HepG2 (cell line): Measurements from ENCODE around the gene FNDC3B. TPM values are rescaled to one million over a fixed set of nuclear protein-coding genes. Genes with fewer than 3 reads are reported as not detected.

Source experiments
- ARID4A ChIP-seq: sonication (generic); formaldehyde crosslinking; IDR thresholded peaks from 2 replicates; pipeline ENCODE4 v1.5.0; 2020; ENCODE audit warnings: mild to moderate bottlenecking, missing genetic modification reagents, borderline replicate concordance
- HNF4A ChIP-seq: sonication (generic); formaldehyde crosslinking; IDR thresholded peaks from 2 replicates; pipeline ENCODE4 v1.4.0; 2020; ENCODE audit warnings: missing genetic modification reagents
- MEF2D ChIP-seq: sonication (generic); formaldehyde crosslinking; IDR thresholded peaks from 2 replicates; pipeline ENCODE4 v1.5.1; 2020; ENCODE audit warnings: mild to moderate bottlenecking, missing genetic modification reagents
- NCOA5 ChIP-seq: sonication (generic); formaldehyde crosslinking; IDR thresholded peaks from 2 replicates; pipeline ENCODE4 v1.4.0; 2020; ENCODE audit warnings: missing genetic modification reagents
- POLR2AphosphoS2 ChIP-seq: IDR thresholded peaks from 2 replicates; pipeline ENCODE4 v1.6.1; 2011; ENCODE audit warnings: low read depth, low read length, improper control_type of control experiment
- RAD51 ChIP-seq: fragments of 450-650 bp; IDR thresholded peaks from 2 replicates; pipeline ENCODE4 v1.6.1; 2016; ENCODE audit warnings: borderline replicate concordance
- RARA ChIP-seq: IDR thresholded peaks from 2 replicates; pipeline ENCODE4 v1.6.1; 2016; ENCODE audit warnings: missing genetic modification reagents, missing compliant biosample characterization
- RBM22 ChIP-seq: fragments of 200-400 bp; formaldehyde crosslinking; optimal IDR thresholded peaks from 2 replicates; pipeline ENCODE3; 2017; ENCODE audit warnings: mild to moderate bottlenecking, low read length, moderate library complexity
- RCOR2 ChIP-seq: IDR thresholded peaks from 2 replicates; pipeline ENCODE4 v1.6.1; 2016; ENCODE audit warnings: missing biosample characterization, missing genetic modification reagents
- TFAP4 ChIP-seq: sonication (generic); IDR thresholded peaks from 2 replicates; pipeline ENCODE4 v1.6.1; 2016; ENCODE audit warnings: low read depth, borderline replicate concordance
- U2AF1 ChIP-seq: fragments of 200-400 bp; formaldehyde crosslinking; optimal IDR thresholded peaks from 2 replicates; pipeline ENCODE3; 2017; ENCODE audit warnings: mild to moderate bottlenecking, low read depth, low read length
- ZBTB26 ChIP-seq: IDR thresholded peaks from 2 replicates; pipeline ENCODE4 v1.6.1; 2016; ENCODE audit warnings: missing compliant biosample characterization, missing genetic modification reagents, borderline replicate concordance
- ZNF609 ChIP-seq: sonication (generic); formaldehyde crosslinking; IDR thresholded peaks from 2 replicates; pipeline ENCODE4 v1.4.0; 2020; ENCODE audit warnings: mild to moderate bottlenecking, missing genetic modification reagents, borderline replicate concordance
- ZSCAN31 ChIP-seq: sonication (generic); formaldehyde crosslinking; IDR thresholded peaks from 2 replicates; pipeline ENCODE4 v1.5.0; 2020; ENCODE audit warnings: low read depth, mild to moderate bottlenecking, missing genetic modification reagents
- polyA plus RNA-seq, 8 experiments: library from polyadenylated mRNA; depleted of rRNA in 3 of 8; stranded (reverse) in 7 of 8; unstranded in 1 of 8; fragments of >200 nt; fragmentation: Illumina TruSeq in 4 of 8; extraction: Trizol in 4 of 8; gene quantifications; 2 replicates each; pipeline versions ENCODE4 v1.2.1 to v1.2.3, GENCODE V29; 2011 to 2016; ENCODE audit warnings: low read depth in 4 of 8, missing spikeins in 1 of 8, mixed read lengths in 1 of 8; ENCODE audit not compliant: insufficient read depth in 1 of 8
- total RNA-seq, 5 experiments: library from RNA; depleted of rRNA; stranded (reverse); fragments of >200 nt; fragmentation: Illumina TruSeq; extraction: Trizol; gene quantifications; 2 replicates each; pipeline ENCODE4 v1.2.3, GENCODE V29; 2016; ENCODE audit warnings: low read depth in 1 of 5

Gene FNDC3B
- total and polyA plus RNA-seq, 2 of the 13 experiments (the other 11 are each of a cell fraction or from before 2014, with no cell fraction given): 74.8 to 103 TPM

GRCh38 chr3:172080503-172080902 lies 41.1 kb downstream of the FNDC3B start (continued):
- TF ChIP-seq ZNF609 (CRISPR knock-in tag) (peak; percentile 44; the same call in 1 of the 2 replicates), ARID4A (CRISPR knock-in tag) (peak; percentile 60; the same call in 1 of the 2 replicates), NCOA5 (CRISPR knock-in tag) (no peak), RAD51 (no peak), RCOR2 (CRISPR knock-in tag) (peak; percentile 52; the same call in 1 of the 2 replicates), HNF4A (peak; percentile 91), TFAP4 (peak; percentile 58; the same call in 1 of the 2 replicates), RBM22 (peak; percentile 96), POLR2AphosphoS2 (peak; percentile 54; the same call in 1 of the 2 replicates), MEF2D (CRISPR knock-in tag) (no peak), RARA (CRISPR knock-in tag) (peak; percentile 56), ZBTB26 (CRISPR knock-in tag) (no peak), U2AF1 (no peak), ZSCAN31 (CRISPR knock-in tag) (0 out of 2 replicates have a peak, but pooled peaks have one; percentile 57)
